H1 (cell line): ENCODE measurements around the gene TUBA4B. TPM values are rescaled to one million over a fixed set of nuclear protein-coding genes. Genes with fewer than 3 reads are reported as not detected.

ENCODE experiments used
- CTCF ChIA-PET: fragments of 300-600 bp; sonication (Branson Sonifier 250); formaldehyde crosslinking; loops from one replicate; lab custom pipeline; 2021; ENCODE audit not compliant: partially characterized antibody; lab: Charles Lee
- POLR2A ChIA-PET: fragments of 300-600 bp; sonication (Branson Sonifier 250); formaldehyde crosslinking; loops from one replicate; lab custom pipeline; 2021; ENCODE audit warnings: inconsistent platforms; ENCODE audit not compliant: partially characterized antibody; lab: Charles Lee
- DNase-seq, 2 experiments: peaks; one replicate each; pipeline versions ENCODE4 v3.0.0 to v3.0.0-alpha.2; 2010 to 2022; ENCODE audit warnings: low spot score in 2 of 2, low read depth in 1 of 2, mixed read lengths in 1 of 2
- FAIRE-seq: peaks from 2 replicates; lab custom pipeline; 2011; peaks lifted over from hg19 to GRCh38; lab: Jason Lieb, UNC
- H2AFZ ChIP-seq: 2 replicates; pipeline ENCODE4 v1.8.1; 2012; ENCODE audit warnings: low read length, inconsistent platforms
- H2AK5ac ChIP-seq: 2 replicates; pipeline ENCODE4 v1.6.1; 2013; ENCODE audit warnings: low read depth, low read length
- H2BK120ac ChIP-seq: replicated peaks from 2 replicates; pipeline ENCODE3; 2013; ENCODE audit warnings: low read depth, low read length, inconsistent platforms
- H2BK12ac ChIP-seq: 2 replicates; pipeline ENCODE4 v1.6.1; 2013; ENCODE audit warnings: low read depth, low read length
- H2BK15ac ChIP-seq: 2 replicates; pipeline ENCODE4 v1.6.1; 2013; ENCODE audit warnings: low read length
- H2BK20ac ChIP-seq: 2 replicates; pipeline ENCODE4 v1.6.1; 2013; ENCODE audit warnings: low read length
- H2BK5ac ChIP-seq: 2 replicates; pipeline ENCODE4 v1.6.1; 2013; ENCODE audit warnings: low read depth, low read length
- H3K14ac ChIP-seq: 2 replicates; pipeline ENCODE4 v1.6.1; 2013; ENCODE audit warnings: inconsistent platforms; ENCODE audit not compliant: insufficient read length
- H3K18ac ChIP-seq: 2 replicates; pipeline ENCODE4 v1.6.1; 2013; ENCODE audit warnings: low read length; ENCODE audit errors: extremely low read depth
- H3K23ac ChIP-seq: 2 replicates; pipeline ENCODE4 v1.6.1; 2013; ENCODE audit warnings: inconsistent platforms; ENCODE audit not compliant: insufficient read length
- H3K23me2 ChIP-seq: 2 replicates; pipeline ENCODE4 v1.6.1; 2013; ENCODE audit warnings: low read depth, low read length
- H3K27ac ChIP-seq: 2 replicates; pipeline ENCODE4 v1.6.1; 2011; ENCODE audit warnings: low read depth, low read length, inconsistent platforms
- H3K27me3 ChIP-seq, 4 experiments: replicated peaks in 1 of 4; 1 replicate in 1 of 4; 2 replicates in 3 of 4; pipeline versions ENCODE4 v1.6.1 to v1.8.1; 2011 to 2013; ENCODE audit warnings: low read length in 3 of 4, mild to moderate bottlenecking in 3 of 4, inconsistent platforms in 2 of 4, mixed read lengths in 2 of 4, moderate library complexity in 1 of 4; ENCODE audit not compliant: control insufficient read depth in 3 of 4, insufficient read depth in 3 of 4; ENCODE audit errors: extremely low read depth in 1 of 4
- H3K36me3 ChIP-seq, 4 experiments: 2 replicates each; pipeline versions ENCODE4 v1.6.1 to v1.8.1; 2011 to 2013; ENCODE audit warnings: mild to moderate bottlenecking in 4 of 4, low read length in 3 of 4, moderate library complexity in 2 of 4, control low read depth in 1 of 4, inconsistent platforms in 1 of 4; ENCODE audit not compliant: insufficient read depth in 4 of 4, control insufficient read depth in 2 of 4
- H3K4ac ChIP-seq: replicated peaks from 2 replicates; pipeline ENCODE3; 2013; ENCODE audit warnings: low read length, low read depth, mixed read lengths, inconsistent platforms; ENCODE audit not compliant: insufficient read length
- H3K4me1 ChIP-seq, 4 experiments: replicated peaks in 1 of 4; 1 replicate in 1 of 4; 2 replicates in 3 of 4; pipeline versions ENCODE4 v1.6.1 to v1.8.1; 2011 to 2013; ENCODE audit warnings: low read length in 3 of 4, inconsistent platforms in 2 of 4, mixed read lengths in 1 of 4; ENCODE audit not compliant: insufficient read depth in 4 of 4, control insufficient read depth in 3 of 4
- H3K4me2 ChIP-seq, 2 experiments: 2 replicates each; pipeline versions ENCODE4 v1.6.1 to v1.8.1; 2011 to 2013; ENCODE audit warnings: low read depth in 2 of 2, low read length in 2 of 2, control low read depth in 1 of 2, inconsistent platforms in 1 of 2, mild to moderate bottlenecking in 1 of 2; ENCODE audit not compliant: insufficient read depth in 1 of 2
- H3K4me3 ChIP-seq, 4 experiments: fragments of 200-600, 300-600 bp in 1 of 4; sonication (generic), shearing (Covaris generic), sonication (Bioruptor Twin) in 1 of 4; 2 replicates each; pipeline versions ENCODE4 v1.5.1 to v1.8.1; 2011 to 2016; ENCODE audit warnings: low read length in 4 of 4, low read depth in 3 of 4, control low read depth in 2 of 4, inconsistent platforms in 2 of 4, mild to moderate bottlenecking in 2 of 4, mixed read lengths in 1 of 4, moderate library complexity in 1 of 4; ENCODE audit not compliant: insufficient read depth in 2 of 4; ENCODE audit errors: extremely low read depth in 1 of 4
- H3K56ac ChIP-seq: replicated peaks from 2 replicates; pipeline ENCODE3; 2013; ENCODE audit warnings: low read depth, mild to moderate bottlenecking, mixed read lengths, low read length, inconsistent platforms; ENCODE audit not compliant: insufficient read length
- H3K79me1 ChIP-seq: 2 replicates; pipeline ENCODE4 v1.6.1; 2013; ENCODE audit warnings: low read depth, low read length, control low read depth
- H3K79me2 ChIP-seq, 2 experiments: 2 replicates each; pipeline versions ENCODE4 v1.6.1 to v1.8.1; 2012 to 2013; ENCODE audit warnings: low read length in 2 of 2, mild to moderate bottlenecking in 2 of 2, inconsistent platforms in 1 of 2; ENCODE audit not compliant: insufficient read depth in 2 of 2, control insufficient read depth in 1 of 2
- H3K9ac ChIP-seq, 4 experiments: replicated peaks in 1 of 4; 1 replicate in 1 of 4; 2 replicates in 3 of 4; pipeline versions ENCODE4 v1.6.1 to v1.8.1; 2011 to 2013; ENCODE audit warnings: low read depth in 3 of 4, low read length in 3 of 4, control low read depth in 2 of 4, mild to moderate bottlenecking in 2 of 4, moderate library complexity in 2 of 4, inconsistent platforms in 1 of 4; ENCODE audit errors: extremely low read depth in 1 of 4
- H3K9me3 ChIP-seq, 2 experiments: 2 replicates each; pipeline versions ENCODE4 v1.6.1 to v1.8.1; 2012 to 2013; ENCODE audit warnings: mild to moderate bottlenecking in 2 of 2, moderate library complexity in 2 of 2, control low read depth in 1 of 2, inconsistent platforms in 1 of 2, low read depth in 1 of 2, low read length in 1 of 2, mixed read lengths in 1 of 2; ENCODE audit not compliant: insufficient read depth in 2 of 2
- H4K20me1 ChIP-seq, 2 experiments: replicated peaks in 1 of 2; 2 replicates each; pipeline versions ENCODE3 to v1.8.1; 2011 to 2013; ENCODE audit warnings: inconsistent platforms in 2 of 2, low read length in 2 of 2, mild to moderate bottlenecking in 1 of 2; ENCODE audit not compliant: insufficient read depth in 2 of 2, control insufficient read depth in 1 of 2
- H4K5ac ChIP-seq: 2 replicates; pipeline ENCODE4 v1.6.1; 2013; ENCODE audit warnings: low read length, low read depth, mixed read lengths, inconsistent platforms; ENCODE audit not compliant: insufficient read length
- H4K8ac ChIP-seq: 2 replicates; pipeline ENCODE4 v1.8.0; 2013; ENCODE audit warnings: mild to moderate bottlenecking, moderate library complexity, low read length, inconsistent platforms; ENCODE audit not compliant: insufficient read depth; ENCODE audit errors: extremely low read depth
- H4K91ac ChIP-seq: replicated peaks from 2 replicates; pipeline ENCODE3; 2013; ENCODE audit warnings: low read length, mixed read lengths, inconsistent platforms; ENCODE audit not compliant: insufficient read length
- JUND ChIP-seq: IDR thresholded peaks from 2 replicates; pipeline ENCODE4 v1.6.1; 2011; ENCODE audit warnings: mild to moderate bottlenecking, improper control_type of control experiment, low read length
- MAX ChIP-seq: IDR thresholded peaks from 2 replicates; pipeline ENCODE4 v1.6.1; 2012; ENCODE audit warnings: inconsistent platforms
- POLR2AphosphoS5 ChIP-seq: IDR thresholded peaks from 2 replicates; pipeline ENCODE4 v1.6.1; 2011; ENCODE audit warnings: low read depth, low read length
- POU5F1 ChIP-seq: IDR thresholded peaks from 2 replicates; pipeline ENCODE4 v1.6.1; 2011; ENCODE audit warnings: low read depth, mild to moderate bottlenecking, low read length, moderate library complexity
- RBBP5 ChIP-seq: IDR thresholded peaks from 2 replicates; pipeline ENCODE4 v1.7.1; 2012; ENCODE audit warnings: low read depth, mild to moderate bottlenecking, inconsistent platforms, low read length, moderate library complexity, borderline replicate concordance
- SP2 ChIP-seq: IDR thresholded peaks from 2 replicates; pipeline ENCODE4 v1.6.1; 2012; ENCODE audit warnings: mild to moderate bottlenecking, low read length, inconsistent platforms
- TAF1 ChIP-seq: IDR thresholded peaks from 2 replicates; pipeline ENCODE4 v1.6.1; 2011; ENCODE audit warnings: mild to moderate bottlenecking, low read depth, low read length
- TEAD4 ChIP-seq: IDR thresholded peaks from 2 replicates; pipeline ENCODE4 v1.6.1; 2012; ENCODE audit warnings: low read depth, low read length, inconsistent platforms, mixed read lengths
- WGBS, 2 experiments: shearing (Covaris generic) in 1 of 2; methylation state at CpG; one replicate each; pipeline versions ENCODE4 v1.1.6 to v1.1.7; 2013 to 2015; ENCODE audit warnings: low lambda C conversion rate in 2 of 2, mixed read lengths in 2 of 2, inconsistent platforms in 1 of 2, low coverage in 1 of 2, missing lambda C conversion rate in 1 of 2; ENCODE audit not compliant: insufficient replicate concordance in 2 of 2, insufficient coverage in 1 of 2, insufficient read length in 1 of 2; ENCODE audit errors: extremely low coverage in 1 of 2, missing lambda C conversion rate in 1 of 2; 5-methylcytosine and 5-hydroxymethylcytosine counted together
- polyA plus RNA-seq, 7 experiments: library from polyadenylated mRNA; depleted of rRNA in 3 of 7; stranded (reverse) in 5 of 7; unstranded in 2 of 7; fragments of >200 nt in 5 of 7; fragments of 200-250 nt in 2 of 7; gene quantifications; 1 replicate in 5 of 7; 2 replicates in 1 of 7; 4 replicates in 1 of 7; pipeline versions ENCODE4 v1.2.1 to v1.2.3, GENCODE V29; 2011 to 2013; ENCODE audit warnings: missing spikeins in 2 of 7, mixed read lengths in 2 of 7
- total RNA-seq: library from RNA; stranded (reverse); fragmentation: NEBNext Ultra II Directional; extraction: Animal tissue kit (Norgen Biotek cat#: 25700); gene quantifications from 2 replicates; pipeline ENCODE4 v1.2.1, GENCODE V29; 2021

The TUBA4B gene
- total and polyA plus RNA-seq, 2 of the 8 experiments (the other 6 are each of a cell fraction or from before 2014, with no cell fraction given): 0.08 to 0.24 TPM

- Histone ChIP-seq H3K4ac (no peak overlapping the region), H3K23me2 (no peaks in the 10 kb centered on the region), H2BK20ac (no peak overlapping the region), H4K20me1 (no peaks in the 10 kb centered on the region), H3K9ac (no peak overlapping the region), H3K36me3 (no peaks in the 10 kb centered on the region), H3K56ac (no peak overlapping the region), H3K4me3 (no peak overlapping the region; a peak in 1 of 8 replicates), H3K79me1 (no peaks in the 10 kb centered on the region), H2BK120ac (no peak overlapping the region), H2AFZ (no peak overlapping the region), H2BK5ac (no peak overlapping the region), H3K4me1 (peaks cover 0 to 3% (median 0%) of the 10 kb centered on the region in 4 experiments; a peak in 2 of 7 replicates), H3K18ac (no peak overlapping the region), H3K23ac (no peak overlapping the region), H3K79me2 (no peaks in the 10 kb centered on the region), H4K5ac (no peak overlapping the region), H4K8ac (no peak overlapping the region), H3K4me2 (no peak overlapping the region), H2BK12ac (no peak overlapping the region), H3K27me3 (peaks cover 0 to 3% (median 0%) of the 10 kb centered on the region in 4 experiments; a peak in 2 of 7 replicates), H2BK15ac (no peak overlapping the region), H4K91ac (no peak overlapping the region), H3K27ac (no peak overlapping the region), H3K9me3 (no peaks in the 10 kb centered on the region), H2AK5ac (no peak overlapping the region; the same call in 1 of the 2 replicates), H3K14ac (no peak overlapping the region)
- FAIRE-seq: no peak
- ChIA-PET CTCF (interaction anchor here (0.9 to 1.8 kb wide), 5 partner anchors 13 to 243 kb away, joined by 3 to 8 read pairs (median 4); no protein-coding TSS in a partner anchor), POLR2A (interaction anchor here (0.8 to 1.0 kb wide), 2 partner anchors 12 to 18 kb away, joined by 3 read pairs; no protein-coding TSS in a partner anchor)
- WGBS, 2 experiments: 86% methylated on average over 5 of the region's 5 CpGs; no CpG with 5 or more reads in 1 of the 2 experiments
- no peak for DNase-seq
- TF ChIP-seq MAX: no peak
- no peak for TF ChIP-seq POU5F1
- no peak for TF ChIP-seq JUND
- TF ChIP-seq TAF1: no peak
- TF ChIP-seq RBBP5: no peak
- no peak for TF ChIP-seq POLR2AphosphoS5
- no peak for TF ChIP-seq SP2
- no peak for TF ChIP-seq TEAD4
- TF ChIP-seq, all 59 proteins: peak for 0
These were observed 17.0 kb downstream of the TUBA4B start for GRCh38 chr2:219270055-219270372.
